NCI-H748 treated with DMSO at 0.1 percent for 48 hours (cell line): Measurements from ENCODE around the gene KNSTRN.
A peak's percentile ranks its signal among the peaks of the same experiment; 100 is the strongest.

ENCODE experiments used
- DNase-seq: peaks from one replicate; lab custom pipeline; 2025; lab: John Stamatoyannopoulos, UW

The KNSTRN gene

GRCh38 chr15:40345867-40346578 is 36.5 kb upstream of the KNSTRN start:
- no peak for DNase-seq

- no peak for DNase-seq
These were observed 35.7 kb upstream of the KNSTRN start for GRCh38 chr15:40346579-40347558.

GRCh38 chr15:40347559-40348473 is 34.7 kb upstream of the KNSTRN start:
- no peak for DNase-seq

- no peak for DNase-seq
These were observed 34.0 kb upstream of the KNSTRN start for GRCh38 chr15:40348474-40348870.

GRCh38 chr15:40349163-40349562 is 33.4 kb upstream of the KNSTRN start:
- no peak for DNase-seq

GRCh38 chr15:40352281-40352901 is 30.1 kb upstream of the KNSTRN start:
- DNase-seq: no peak

- DNase-seq: no peak
These were observed 28.8 kb upstream of the KNSTRN start for GRCh38 chr15:40353697-40354096.

- no peak for DNase-seq
These were observed 27.9 kb upstream of the KNSTRN start for GRCh38 chr15:40354408-40355171.

- no peak for DNase-seq
These were observed 26.4 kb upstream of the KNSTRN start for GRCh38 chr15:40355976-40356585.

GRCh38 chr15:40357246-40357645 is 25.3 kb upstream of the KNSTRN start:
- no peak for DNase-seq

- DNase-seq: peak; percentile 45
These were observed 24.6 kb upstream of the KNSTRN start, which contains the start of gene DISP2 for GRCh38 chr15:40357723-40358470. Gene DISP2 (plus strand): TSS chr15:40358219. CDS start chr15:40358322, 103 bp downstream.

- peak; percentile 8 for DNase-seq
These were observed 23.8 kb upstream of the KNSTRN start for GRCh38 chr15:40358471-40359353.

GRCh38 chr15:40360015-40360414 is 22.5 kb upstream of the KNSTRN start:
- DNase-seq: no peak

GRCh38 chr15:40361640-40362039 is 20.9 kb upstream of the KNSTRN start:
- DNase-seq: no peak

GRCh38 chr15:40363611-40364010 is 18.9 kb upstream of the KNSTRN start:
- no peak for DNase-seq

GRCh38 chr15:40364251-40364650 is 18.3 kb upstream of the KNSTRN start:
- DNase-seq: no peak

- no peak for DNase-seq
These were observed 17.5 kb upstream of the KNSTRN start for GRCh38 chr15:40365016-40365415.
